Natural killer cell (primary cell): ENCODE results near the gene P3H4. TPM values are rescaled to one million over a fixed set of nuclear protein-coding genes. Genes with fewer than 3 reads are reported as not detected.

Experiments
- ATAC-seq, 3 donors: fragments of 150-1000 bp in 2 of 3; fragments of 200-7000 bp in 1 of 3; cut with Tn5 transposase; 1 replicate in 1 of 3; 2 replicates in 2 of 3; pipeline ENCODE4 v1.10.0; 2021; ENCODE audit warnings: mild to moderate bottlenecking in 2 of 3, moderate library complexity in 2 of 3
- DNase-seq, 2 donors: peaks; one replicate each; pipeline versions ENCODE4 v3.0.0 to v3.0.0-alpha.2; 2013 to 2021; ENCODE audit warnings: mixed read lengths in 1 of 2
- H3K27ac ChIP-seq: one replicate; pipeline ENCODE4 v1.5.1; 2013; ENCODE audit warnings: mild to moderate bottlenecking, low read length
- H3K27me3 ChIP-seq: one replicate; pipeline ENCODE4 v1.6.1; 2013; ENCODE audit warnings: low read length; ENCODE audit not compliant: control insufficient read depth, insufficient read depth
- H3K36me3 ChIP-seq: one replicate; pipeline ENCODE4 v1.6.1; 2013; ENCODE audit warnings: low read length; ENCODE audit not compliant: control insufficient read depth, insufficient read depth
- H3K4me1 ChIP-seq: one replicate; pipeline ENCODE4 v1.6.1; 2013; ENCODE audit warnings: low read length; ENCODE audit not compliant: control insufficient read depth, insufficient read depth
- H3K4me3 ChIP-seq: one replicate; pipeline ENCODE4 v1.5.1; 2013; ENCODE audit warnings: low read length
- H3K9me3 ChIP-seq: one replicate; pipeline ENCODE4 v1.6.1; 2013; ENCODE audit warnings: low read length; ENCODE audit not compliant: control insufficient read depth, insufficient read depth
- H3K27ac Mint-ChIP-seq, 2 donors: one replicate each; pipeline ENCODE4 v1.8.0; 2022; ENCODE audit warnings: mild to moderate bottlenecking in 2 of 2, mixed read lengths in 2 of 2, moderate library complexity in 1 of 2
- H3K27me3 Mint-ChIP-seq, 2 donors: one replicate each; pipeline ENCODE4 v1.8.0; 2022; ENCODE audit warnings: low read depth in 2 of 2, mixed read lengths in 2 of 2
- H3K36me3 Mint-ChIP-seq: one replicate; pipeline ENCODE4 v1.8.0; 2022; ENCODE audit warnings: mixed read lengths
- H3K4me1 Mint-ChIP-seq, 2 donors: one replicate each; pipeline ENCODE4 v1.8.0; 2022; ENCODE audit warnings: mixed read lengths in 2 of 2
- H3K4me3 Mint-ChIP-seq: one replicate; pipeline ENCODE4 v1.8.0; 2022; ENCODE audit warnings: mild to moderate bottlenecking, moderate library complexity, mixed read lengths
- H3K9me3 Mint-ChIP-seq, 2 donors: one replicate each; pipeline ENCODE4 v1.8.0; 2022; ENCODE audit warnings: mixed read lengths in 2 of 2
- WGBS: methylation state at CpG from one replicate; pipeline ENCODE4 v1.1.7; 2013; ENCODE audit warnings: missing lambda C conversion rate; ENCODE audit not compliant: insufficient coverage; 5-methylcytosine and 5-hydroxymethylcytosine counted together
- intact Hi-C: fragments of 100-400 bp; cut with micrococcal nuclease; formaldehyde crosslinking; loops from one replicate; pipeline ENCODE4 v1.14.2; 2022
- total RNA-seq, 4 donors: library from RNA; stranded (reverse); fragments of 120-200 nt in 1 of 4; gene quantifications; one replicate each; pipeline versions ENCODE4 v1.2.3 to v1.2.4, GENCODE V29; 2013 to 2022
- TF ChIP-seq, protein P1 (sequence below): fragments of 200-600 bp; IDR thresholded peaks from one replicate; pipeline ENCODE4 v1.8.0; 2022; ENCODE audit warnings: antibody characterized with exemption

The P3H4 gene
- total RNA-seq, 3 donors from 2014 or later (not counting 1 experiment from before 2014, with no cell fraction given), result 6.9 to 8.9 (median 7.5) TPM

DNA sequence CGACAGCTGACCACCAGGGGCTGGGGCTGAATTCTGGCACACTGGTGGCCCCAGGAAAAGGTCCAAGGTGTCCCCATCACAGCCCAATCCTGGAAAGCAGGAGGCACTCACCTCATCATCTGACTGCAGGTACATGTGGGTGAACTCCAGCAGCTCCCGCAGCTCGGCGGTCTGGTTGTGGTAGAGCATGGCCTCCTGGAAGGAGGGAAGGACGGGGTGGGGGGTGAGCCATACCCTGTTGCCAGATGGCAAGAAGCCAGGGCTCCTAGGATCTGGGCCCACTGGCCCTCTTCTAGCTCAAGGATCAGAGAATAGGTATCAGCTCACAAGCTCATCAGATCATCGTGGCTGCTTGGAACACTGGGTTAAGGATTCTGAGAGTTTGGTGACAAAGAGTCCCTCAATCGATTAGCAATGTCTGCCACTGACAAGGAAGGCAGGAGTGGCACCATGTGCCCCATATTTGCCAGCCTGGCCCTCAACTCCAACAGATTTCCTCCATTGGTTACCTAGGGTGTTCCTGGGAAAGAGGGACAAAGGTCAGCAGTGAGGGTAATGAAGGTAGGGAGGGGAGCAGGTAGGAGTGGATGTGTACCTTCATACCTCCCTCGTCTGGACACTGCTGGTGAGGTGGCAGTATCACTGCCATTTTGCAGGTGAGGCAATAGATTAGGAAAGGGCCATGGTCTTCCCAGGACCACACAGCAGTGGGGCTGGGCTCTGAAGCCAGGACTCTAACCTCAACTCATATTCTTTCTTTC is 4.9 kb downstream of the P3H4 start:
- Mint-ChIP-seq H3K9me3 (no peaks in the 10 kb centered on the region), H3K27ac (no peak overlapping the region), H3K27me3 (no peaks in the 10 kb centered on the region), H3K4me1 (peaks cover 13 to 18% of the 10 kb centered on the region in 2 donors), H3K36me3 (no peaks in the 10 kb centered on the region), H3K4me3 (no peak overlapping the region)
- TF ChIP-seq, protein P1, sequence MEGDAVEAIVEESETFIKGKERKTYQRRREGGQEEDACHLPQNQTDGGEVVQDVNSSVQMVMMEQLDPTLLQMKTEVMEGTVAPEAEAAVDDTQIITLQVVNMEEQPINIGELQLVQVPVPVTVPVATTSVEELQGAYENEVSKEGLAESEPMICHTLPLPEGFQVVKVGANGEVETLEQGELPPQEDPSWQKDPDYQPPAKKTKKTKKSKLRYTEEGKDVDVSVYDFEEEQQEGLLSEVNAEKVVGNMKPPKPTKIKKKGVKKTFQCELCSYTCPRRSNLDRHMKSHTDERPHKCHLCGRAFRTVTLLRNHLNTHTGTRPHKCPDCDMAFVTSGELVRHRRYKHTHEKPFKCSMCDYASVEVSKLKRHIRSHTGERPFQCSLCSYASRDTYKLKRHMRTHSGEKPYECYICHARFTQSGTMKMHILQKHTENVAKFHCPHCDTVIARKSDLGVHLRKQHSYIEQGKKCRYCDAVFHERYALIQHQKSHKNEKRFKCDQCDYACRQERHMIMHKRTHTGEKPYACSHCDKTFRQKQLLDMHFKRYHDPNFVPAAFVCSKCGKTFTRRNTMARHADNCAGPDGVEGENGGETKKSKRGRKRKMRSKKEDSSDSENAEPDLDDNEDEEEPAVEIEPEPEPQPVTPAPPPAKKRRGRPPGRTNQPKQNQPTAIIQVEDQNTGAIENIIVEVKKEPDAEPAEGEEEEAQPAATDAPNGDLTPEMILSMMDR, result no peak
- intact Hi-C loops, result no loop called here
- no peak for ATAC-seq
- WGBS, result 90% methylated on average over 8 of the region's 8 CpGs
- no peak overlapping the region for H3K27ac ChIP-seq
- H3K36me3 ChIP-seq, result no peaks in the 10 kb centered on the region
- H3K27me3 ChIP-seq, result no peaks in the 10 kb centered on the region
- no peak overlapping the region for H3K4me3 ChIP-seq
- peaks cover 23% of the 10 kb centered on the region for H3K4me1 ChIP-seq
- DNase-seq, result no peak
- no peaks in the 10 kb centered on the region for H3K9me3 ChIP-seq

DNA sequence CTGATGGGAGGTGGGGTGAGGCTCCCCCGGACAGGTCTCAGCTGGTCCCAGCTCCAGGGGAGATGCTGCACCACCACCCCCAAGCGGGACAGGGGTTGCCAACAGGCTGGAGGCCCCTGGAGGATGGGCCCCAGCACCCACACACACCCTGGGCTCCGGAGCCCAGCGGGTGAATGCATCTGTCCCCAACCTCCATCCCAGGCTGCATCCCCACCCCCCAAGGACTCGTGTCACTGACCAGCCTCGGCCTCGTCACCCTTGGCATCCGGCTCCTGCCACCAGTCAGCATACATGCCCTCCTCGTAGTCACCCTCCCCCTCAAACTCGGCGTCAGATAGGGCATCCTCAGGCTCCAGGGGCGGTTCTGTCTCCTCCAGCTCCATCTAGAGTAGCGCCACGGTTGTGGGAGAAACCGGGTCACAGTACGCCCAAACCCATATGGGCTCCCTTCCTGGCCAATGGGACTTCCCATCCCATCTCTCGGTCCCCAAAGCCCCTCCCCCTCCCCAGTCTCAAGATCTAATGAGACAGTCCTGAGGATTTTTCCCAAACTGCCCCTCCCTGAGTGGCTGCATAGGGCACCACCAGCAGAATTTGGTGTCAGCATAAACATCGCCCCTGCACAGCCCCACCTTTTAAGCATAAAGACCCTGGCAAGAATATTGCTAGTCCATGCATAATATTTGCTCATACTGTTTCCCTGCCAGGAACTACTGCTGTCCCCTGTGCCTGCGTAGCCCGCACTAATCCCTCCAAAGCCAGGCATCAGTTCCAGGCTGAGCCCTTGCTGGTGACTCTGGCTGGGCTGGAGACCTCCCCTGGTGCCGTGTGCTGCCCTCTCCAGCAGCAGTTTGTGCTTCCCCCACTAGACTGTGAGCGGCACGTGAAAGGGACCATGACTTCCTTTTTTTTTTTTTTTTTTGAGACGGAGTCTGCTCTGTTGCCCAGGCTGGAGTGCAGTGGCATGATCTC is 8.4 kb downstream of the P3H4 start:
- Histone ChIP-seq H3K27ac (no peak overlapping the region), H3K4me1 (peaks cover 8% of the 10 kb centered on the region), H3K4me3 (no peak overlapping the region), H3K36me3 (no peaks in the 10 kb centered on the region), H3K27me3 (no peaks in the 10 kb centered on the region), H3K9me3 (no peaks in the 10 kb centered on the region)
- intact Hi-C loops, result no loop called here
- Mint-ChIP-seq H3K4me3 (no peak overlapping the region), H3K36me3 (no peaks in the 10 kb centered on the region), H3K27ac (no peak overlapping the region), H3K9me3 (no peaks in the 10 kb centered on the region), H3K4me1 (peaks cover 0 to 7% of the 10 kb centered on the region in 2 donors), H3K27me3 (peaks cover 0 to 2% of the 10 kb centered on the region in 2 donors)
- no peak for ATAC-seq
- TF ChIP-seq, protein P1, result no peak
- 67% methylated on average over 24 of the region's 24 CpGs for WGBS
- DNase-seq, result no peak

DNA sequence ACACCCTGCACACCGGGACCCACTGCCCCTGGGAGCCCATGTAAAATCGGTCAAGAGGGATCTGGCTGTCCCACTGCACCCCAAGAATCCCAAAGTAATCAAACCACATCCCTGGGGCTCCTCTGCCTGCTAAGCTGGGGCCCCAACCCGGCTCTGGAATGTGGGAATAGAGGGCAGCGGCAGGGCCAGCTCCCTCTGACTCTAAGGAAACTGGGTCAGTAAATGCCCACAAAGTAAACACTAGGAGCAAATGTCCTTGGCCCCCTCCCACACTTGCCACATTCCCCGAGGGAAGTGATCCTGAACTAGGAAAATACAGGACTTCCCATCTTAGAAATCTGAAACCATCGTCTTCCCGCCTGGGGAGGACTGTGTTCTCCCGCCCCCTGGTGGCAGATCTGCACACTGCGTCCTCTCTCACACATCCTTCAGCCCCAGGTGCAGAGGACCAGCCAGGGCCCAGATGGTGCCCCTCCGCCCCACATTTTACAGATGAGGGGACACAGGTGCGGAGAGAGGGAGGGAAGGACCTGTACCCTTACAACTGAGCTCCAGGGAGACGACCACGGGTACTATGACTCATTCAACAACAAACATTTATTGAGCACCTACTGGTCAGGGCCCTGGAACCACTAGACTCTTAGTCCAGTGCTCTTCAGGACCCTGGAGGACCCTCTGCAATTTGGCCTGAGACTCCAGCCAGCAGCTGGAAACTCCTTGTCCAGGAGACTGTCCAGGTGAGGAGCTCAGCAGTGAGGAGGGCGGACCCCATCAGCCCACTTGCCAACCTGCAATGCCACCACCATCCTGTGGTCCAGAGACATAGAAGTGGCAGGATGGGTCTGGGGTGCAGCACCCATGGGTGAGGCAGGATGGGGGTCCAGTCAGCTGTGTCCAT is 10.1 kb downstream of the P3H4 start:
- Mint-ChIP-seq H3K9me3 (no peaks in the 10 kb centered on the region), H3K27ac (no peak overlapping the region), H3K4me3 (no peak overlapping the region), H3K27me3 (peaks cover 0 to 2% of the 10 kb centered on the region in 2 donors), H3K4me1 (peaks cover 0 to 7% of the 10 kb centered on the region in 2 donors), H3K36me3 (no peaks in the 10 kb centered on the region)
- Histone ChIP-seq H3K36me3 (no peaks in the 10 kb centered on the region), H3K9me3 (no peaks in the 10 kb centered on the region), H3K4me1 (peaks cover 8% of the 10 kb centered on the region), H3K27ac (no peak overlapping the region), H3K4me3 (no peak overlapping the region), H3K27me3 (no peaks in the 10 kb centered on the region)
- DNase-seq, result peak; percentile 70 to 87
- ATAC-seq, result peak; percentile 75 to 95 (median 91)
- 29% methylated on average over 14 of the region's 14 CpGs for WGBS
- intact Hi-C loops, result loop anchor here (1.0 kb wide), 1 partner anchor 63 kb away; no protein-coding TSS in a partner anchor
- TF ChIP-seq, protein P1, result peak; percentile 96
